SK-N-SH treated with all-trans-retinoic acid at 6 μM for 48 hours (cell line): ENCODE results near the gene DYRK2.
A peak's percentile ranks its signal among the peaks of the same experiment; 100 is the strongest.

Experiments used
- ATAC-seq: fragments of 200-7000 bp; cut with Tn5 transposase; 3 replicates; pipeline ENCODE4 v1.9.1; 2020; ENCODE audit warnings: mild to moderate bottlenecking, moderate library complexity
- ARNTL ChIP-seq: fragments of 450-650 bp; formaldehyde crosslinking; IDR thresholded peaks from 2 replicates; pipeline ENCODE4 v1.5.0; 2020; ENCODE audit warnings: low read depth, mild to moderate bottlenecking, moderate library complexity, borderline replicate concordance
- BACH2 ChIP-seq: fragments of 250-450 bp; sonication (Bioruptor Pico); IDR thresholded peaks from 2 replicates; pipeline ENCODE4 v1.9.0; 2021; ENCODE audit warnings: mild to moderate bottlenecking, borderline replicate concordance
- CSDC2 ChIP-seq: fragments of 250-450 bp; sonication (Bioruptor Pico); IDR thresholded peaks from 2 replicates; pipeline ENCODE4 v1.5.0; 2020; ENCODE audit warnings: mild to moderate bottlenecking, moderate library complexity
- ESRRG ChIP-seq: fragments of 250-450 bp; sonication (Bioruptor Pico); IDR thresholded peaks from 2 replicates; pipeline ENCODE4 v1.6.1; 2021; ENCODE audit warnings: mild to moderate bottlenecking
- GLIS3 ChIP-seq: fragments of 250-450 bp; sonication (Bioruptor Pico); IDR thresholded peaks from 2 replicates; pipeline ENCODE4 v1.5.0; 2020; ENCODE audit warnings: mild to moderate bottlenecking, moderate library complexity
- ISL1 ChIP-seq: fragments of 250-450 bp; sonication (Bioruptor Pico); IDR thresholded peaks from 2 replicates; pipeline ENCODE4 v2.1.2; 2022; ENCODE audit warnings: mild to moderate bottlenecking, moderate library complexity
- OSR1 ChIP-seq: fragments of 250-450 bp; sonication (Bioruptor Pico); IDR thresholded peaks from 2 replicates; pipeline ENCODE4 v1.8.0; 2022; ENCODE audit warnings: moderate library complexity, mild to moderate bottlenecking, inconsistent platforms
- POU6F1 ChIP-seq: fragments of 250-450 bp; sonication (Bioruptor Pico); IDR thresholded peaks from 2 replicates; pipeline ENCODE4 v1.8.0; 2021; ENCODE audit warnings: low read depth, mild to moderate bottlenecking, moderate library complexity, borderline replicate concordance
- PPARA ChIP-seq: fragments of 250-450 bp; sonication (Bioruptor Pico); IDR thresholded peaks from 2 replicates; pipeline ENCODE4 v1.5.0; 2020; ENCODE audit warnings: mild to moderate bottlenecking, borderline replicate concordance
- RARB ChIP-seq: fragments of 250-450 bp; sonication (Bioruptor Pico); IDR thresholded peaks from 2 replicates; pipeline ENCODE4 v1.8.0; 2021; ENCODE audit warnings: mild to moderate bottlenecking, moderate library complexity
- SNAI2 ChIP-seq: fragments of 250-450 bp; sonication (Bioruptor Pico); IDR thresholded peaks from 2 replicates; pipeline ENCODE4 v1.5.0; 2020; ENCODE audit warnings: mild to moderate bottlenecking, moderate library complexity
- TCF4 ChIP-seq: fragments of 250-450 bp; sonication (Bioruptor Pico); IDR thresholded peaks from 2 replicates; pipeline ENCODE4 v1.8.0; 2021; ENCODE audit warnings: mild to moderate bottlenecking, moderate library complexity, borderline replicate concordance
- TOX ChIP-seq: fragments of 250-450 bp; sonication (Bioruptor Pico); IDR thresholded peaks from 2 replicates; pipeline ENCODE4 v1.8.0; 2021; ENCODE audit warnings: mild to moderate bottlenecking, moderate library complexity, borderline replicate concordance
- ZC3H10 ChIP-seq: fragments of 250-450 bp; sonication (Bioruptor Pico); IDR thresholded peaks from 2 replicates; pipeline ENCODE4 v1.5.1; 2021; ENCODE audit warnings: mild to moderate bottlenecking, moderate library complexity
- ZFP3 ChIP-seq: fragments of 250-450 bp; sonication (Bioruptor Pico); IDR thresholded peaks from 2 replicates; pipeline ENCODE4 v1.5.0; 2020; ENCODE audit warnings: mild to moderate bottlenecking, moderate library complexity
- ZFP30 ChIP-seq: fragments of 450-650 bp; formaldehyde crosslinking; IDR thresholded peaks from 2 replicates; pipeline ENCODE4 v1.5.0; 2022; ENCODE audit warnings: mild to moderate bottlenecking, moderate library complexity
- ZNF565 ChIP-seq: fragments of 450-650 bp; formaldehyde crosslinking; conservative IDR thresholded peaks from 2 replicates; pipeline ENCODE4 v1.5.0; 2020; ENCODE audit warnings: low read depth, mild to moderate bottlenecking, moderate library complexity
- ZNF70 ChIP-seq: fragments of 450-650 bp; formaldehyde crosslinking; IDR thresholded peaks from 2 replicates; pipeline ENCODE4 v1.5.0; 2020; ENCODE audit warnings: mild to moderate bottlenecking, moderate library complexity
- ZNF8 ChIP-seq: fragments of 450-650 bp; formaldehyde crosslinking; IDR thresholded peaks from 2 replicates; pipeline ENCODE4 v1.5.0; 2020; ENCODE audit warnings: mild to moderate bottlenecking, moderate library complexity
- TF ChIP-seq, protein P1 (sequence below): fragments of 250-450 bp; sonication (Bioruptor Pico); IDR thresholded peaks from 2 replicates; pipeline ENCODE4 v1.5.1; 2021; ENCODE audit warnings: mild to moderate bottlenecking, moderate library complexity
- TF ChIP-seq, protein P2 (sequence below): fragments of 250-450 bp; sonication (Bioruptor Pico); IDR thresholded peaks from 2 replicates; pipeline ENCODE4 v1.5.1; 2020; ENCODE audit warnings: low read depth, mild to moderate bottlenecking, moderate library complexity
- TF ChIP-seq, protein P3 (sequence below): fragments of 250-450 bp; sonication (Bioruptor Pico); IDR thresholded peaks from 2 replicates; pipeline ENCODE4 v1.5.0; 2020; ENCODE audit warnings: mild to moderate bottlenecking, moderate library complexity
- TF ChIP-seq, protein P4 (sequence below): fragments of 250-450 bp; sonication (Bioruptor Pico); IDR thresholded peaks from 2 replicates; pipeline ENCODE4 v1.8.0; 2020; ENCODE audit warnings: mild to moderate bottlenecking, moderate library complexity, borderline replicate concordance

DYRK2 gene

GRCh38 chr12:67649570-67650387, 1.2 kb downstream of the DYRK2 start:
- ATAC-seq = peak; percentile 2; the same call in 1 of the 3 replicates
- TF ChIP-seq BACH2 (CRISPR knock-in tag) (no peak), POU6F1 (CRISPR knock-in tag) (no peak), TOX (CRISPR knock-in tag) (no peak), ZNF8 (CRISPR knock-in tag) (no peak), ZFP3 (CRISPR knock-in tag) (no peak), PPARA (CRISPR knock-in tag) (no peak), ZFP30 (no peak), ESRRG (CRISPR knock-in tag) (no peak), OSR1 (no peak), ISL1 (CRISPR knock-in tag) (no peak), ARNTL (no peak)
- TF ChIP-seq, protein P1, sequence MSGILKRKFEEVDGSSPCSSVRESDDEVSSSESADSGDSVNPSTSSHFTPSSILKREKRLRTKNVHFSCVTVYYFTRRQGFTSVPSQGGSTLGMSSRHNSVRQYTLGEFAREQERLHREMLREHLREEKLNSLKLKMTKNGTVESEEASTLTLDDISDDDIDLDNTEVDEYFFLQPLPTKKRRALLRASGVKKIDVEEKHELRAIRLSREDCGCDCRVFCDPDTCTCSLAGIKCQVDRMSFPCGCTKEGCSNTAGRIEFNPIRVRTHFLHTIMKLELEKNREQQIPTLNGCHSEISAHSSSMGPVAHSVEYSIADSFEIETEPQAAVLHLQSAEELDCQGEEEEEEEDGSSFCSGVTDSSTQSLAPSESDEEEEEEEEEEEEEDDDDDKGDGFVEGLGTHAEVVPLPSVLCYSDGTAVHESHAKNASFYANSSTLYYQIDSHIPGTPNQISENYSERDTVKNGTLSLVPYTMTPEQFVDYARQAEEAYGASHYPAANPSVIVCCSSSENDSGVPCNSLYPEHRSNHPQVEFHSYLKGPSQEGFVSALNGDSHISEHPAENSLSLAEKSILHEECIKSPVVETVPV = no peak
- TF ChIP-seq, protein P2, sequence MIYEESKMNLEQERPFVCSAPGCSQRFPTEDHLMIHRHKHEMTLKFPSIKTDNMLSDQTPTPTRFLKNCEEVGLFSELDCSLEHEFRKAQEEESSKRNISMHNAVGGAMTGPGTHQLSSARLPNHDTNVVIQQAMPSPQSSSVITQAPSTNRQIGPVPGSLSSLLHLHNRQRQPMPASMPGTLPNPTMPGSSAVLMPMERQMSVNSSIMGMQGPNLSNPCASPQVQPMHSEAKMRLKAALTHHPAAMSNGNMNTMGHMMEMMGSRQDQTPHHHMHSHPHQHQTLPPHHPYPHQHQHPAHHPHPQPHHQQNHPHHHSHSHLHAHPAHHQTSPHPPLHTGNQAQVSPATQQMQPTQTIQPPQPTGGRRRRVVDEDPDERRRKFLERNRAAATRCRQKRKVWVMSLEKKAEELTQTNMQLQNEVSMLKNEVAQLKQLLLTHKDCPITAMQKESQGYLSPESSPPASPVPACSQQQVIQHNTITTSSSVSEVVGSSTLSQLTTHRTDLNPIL (CRISPR knock-in tag) = no peak
- TF ChIP-seq, all 23 proteins: peak for 0

DNA sequence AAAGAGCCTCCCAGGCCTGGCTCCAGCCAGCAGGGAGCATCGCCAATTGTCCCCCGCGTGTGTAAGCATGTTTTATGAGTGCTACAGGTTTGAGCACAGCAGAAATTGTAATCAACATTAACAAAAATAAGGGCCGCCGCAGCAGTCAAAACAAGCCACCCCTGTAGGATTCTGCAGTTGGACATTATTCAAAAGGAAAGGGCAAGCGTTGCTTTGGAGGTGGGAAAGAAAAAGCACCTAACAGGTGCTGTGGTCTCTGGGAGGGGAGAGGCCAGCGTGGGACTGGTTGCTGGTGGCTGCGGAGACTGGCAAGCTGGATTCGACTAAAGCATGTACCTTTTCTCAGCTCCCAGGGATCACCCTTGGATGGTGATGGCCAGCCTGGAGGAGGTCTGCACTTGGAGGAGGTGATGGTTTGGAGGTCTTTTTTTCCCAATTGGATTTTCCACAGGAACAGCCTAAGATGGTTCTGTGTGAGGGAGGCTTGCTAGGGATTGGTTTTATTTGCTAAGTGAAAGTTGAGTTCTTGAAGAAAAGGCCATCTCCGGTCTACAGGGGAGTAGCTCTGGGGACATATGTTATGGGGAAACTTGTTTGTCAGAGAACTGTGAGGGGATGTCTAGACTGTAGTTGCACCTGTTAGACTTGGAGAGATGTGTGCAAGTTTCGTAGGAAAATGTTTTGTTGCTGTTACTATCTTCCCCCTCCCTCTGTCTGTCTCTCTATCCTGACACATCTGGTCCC, 2.0 kb downstream of the DYRK2 start:
- TF ChIP-seq TCF4 (no peak), POU6F1 (CRISPR knock-in tag) (no peak), ISL1 (CRISPR knock-in tag) (no peak), ZNF8 (CRISPR knock-in tag) (no peak), ZFP30 (no peak), RARB (CRISPR knock-in tag) (no peak), ZNF565 (CRISPR knock-in tag) (no peak), ZFP3 (CRISPR knock-in tag) (no peak), SNAI2 (CRISPR knock-in tag) (no peak), GLIS3 (CRISPR knock-in tag) (no peak), OSR1 (no peak), BACH2 (CRISPR knock-in tag) (no peak), ZC3H10 (CRISPR knock-in tag) (no peak), CSDC2 (CRISPR knock-in tag) (no peak), ZNF70 (no peak), TOX (CRISPR knock-in tag) (no peak)
- TF ChIP-seq, protein P3, sequence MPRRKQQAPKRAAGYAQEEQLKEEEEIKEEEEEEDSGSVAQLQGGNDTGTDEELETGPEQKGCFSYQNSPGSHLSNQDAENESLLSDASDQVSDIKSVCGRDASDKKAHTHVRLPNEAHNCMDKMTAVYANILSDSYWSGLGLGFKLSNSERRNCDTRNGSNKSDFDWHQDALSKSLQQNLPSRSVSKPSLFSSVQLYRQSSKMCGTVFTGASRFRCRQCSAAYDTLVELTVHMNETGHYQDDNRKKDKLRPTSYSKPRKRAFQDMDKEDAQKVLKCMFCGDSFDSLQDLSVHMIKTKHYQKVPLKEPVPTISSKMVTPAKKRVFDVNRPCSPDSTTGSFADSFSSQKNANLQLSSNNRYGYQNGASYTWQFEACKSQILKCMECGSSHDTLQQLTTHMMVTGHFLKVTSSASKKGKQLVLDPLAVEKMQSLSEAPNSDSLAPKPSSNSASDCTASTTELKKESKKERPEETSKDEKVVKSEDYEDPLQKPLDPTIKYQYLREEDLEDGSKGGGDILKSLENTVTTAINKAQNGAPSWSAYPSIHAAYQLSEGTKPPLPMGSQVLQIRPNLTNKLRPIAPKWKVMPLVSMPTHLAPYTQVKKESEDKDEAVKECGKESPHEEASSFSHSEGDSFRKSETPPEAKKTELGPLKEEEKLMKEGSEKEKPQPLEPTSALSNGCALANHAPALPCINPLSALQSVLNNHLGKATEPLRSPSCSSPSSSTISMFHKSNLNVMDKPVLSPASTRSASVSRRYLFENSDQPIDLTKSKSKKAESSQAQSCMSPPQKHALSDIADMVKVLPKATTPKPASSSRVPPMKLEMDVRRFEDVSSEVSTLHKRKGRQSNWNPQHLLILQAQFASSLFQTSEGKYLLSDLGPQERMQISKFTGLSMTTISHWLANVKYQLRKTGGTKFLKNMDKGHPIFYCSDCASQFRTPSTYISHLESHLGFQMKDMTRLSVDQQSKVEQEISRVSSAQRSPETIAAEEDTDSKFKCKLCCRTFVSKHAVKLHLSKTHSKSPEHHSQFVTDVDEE (CRISPR knock-in tag) = no peak
- TF ChIP-seq, protein P4, sequence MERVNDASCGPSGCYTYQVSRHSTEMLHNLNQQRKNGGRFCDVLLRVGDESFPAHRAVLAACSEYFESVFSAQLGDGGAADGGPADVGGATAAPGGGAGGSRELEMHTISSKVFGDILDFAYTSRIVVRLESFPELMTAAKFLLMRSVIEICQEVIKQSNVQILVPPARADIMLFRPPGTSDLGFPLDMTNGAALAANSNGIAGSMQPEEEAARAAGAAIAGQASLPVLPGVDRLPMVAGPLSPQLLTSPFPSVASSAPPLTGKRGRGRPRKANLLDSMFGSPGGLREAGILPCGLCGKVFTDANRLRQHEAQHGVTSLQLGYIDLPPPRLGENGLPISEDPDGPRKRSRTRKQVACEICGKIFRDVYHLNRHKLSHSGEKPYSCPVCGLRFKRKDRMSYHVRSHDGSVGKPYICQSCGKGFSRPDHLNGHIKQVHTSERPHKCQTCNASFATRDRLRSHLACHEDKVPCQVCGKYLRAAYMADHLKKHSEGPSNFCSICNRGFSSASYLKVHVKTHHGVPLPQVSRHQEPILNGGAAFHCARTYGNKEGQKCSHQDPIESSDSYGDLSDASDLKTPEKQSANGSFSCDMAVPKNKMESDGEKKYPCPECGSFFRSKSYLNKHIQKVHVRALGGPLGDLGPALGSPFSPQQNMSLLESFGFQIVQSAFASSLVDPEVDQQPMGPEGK = no peak
- TF ChIP-seq, protein P1 = no peak
- peak; percentile 4; the same call in 2 of the 3 replicates for ATAC-seq
